GM21528 (cell line): ENCODE data around the gene GPX3.

Source experiments
- ATAC-seq: cut with Tn5 transposase; IDR thresholded peaks from one replicate; pipeline ENCODE4 v1.9.1; 2021; ENCODE audit warnings: mild to moderate bottlenecking, moderate library complexity; ENCODE audit not compliant: unreplicated experiment, low FRiP score

GPX3 gene

DNA sequence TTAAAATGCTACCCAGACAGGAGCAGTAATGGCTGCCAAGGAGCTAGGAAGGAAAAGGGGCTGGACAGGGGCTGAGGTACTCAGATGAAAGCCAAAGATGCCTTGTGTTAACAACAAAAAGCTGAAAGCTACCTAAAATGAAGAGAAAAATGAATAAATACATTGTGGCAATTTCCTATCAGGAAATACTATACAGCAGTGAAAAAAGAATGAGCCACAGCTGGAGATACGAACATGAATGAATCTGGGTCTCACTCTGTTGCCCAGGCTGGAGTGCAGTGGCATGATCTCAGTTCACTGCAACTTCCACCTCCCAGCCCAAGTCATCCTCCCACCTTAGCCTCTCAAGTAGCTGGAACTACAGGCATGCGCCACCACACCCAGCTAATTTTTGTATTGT, 54.2 kb downstream of the GPX3 start:
- no peak for ATAC-seq

DNA sequence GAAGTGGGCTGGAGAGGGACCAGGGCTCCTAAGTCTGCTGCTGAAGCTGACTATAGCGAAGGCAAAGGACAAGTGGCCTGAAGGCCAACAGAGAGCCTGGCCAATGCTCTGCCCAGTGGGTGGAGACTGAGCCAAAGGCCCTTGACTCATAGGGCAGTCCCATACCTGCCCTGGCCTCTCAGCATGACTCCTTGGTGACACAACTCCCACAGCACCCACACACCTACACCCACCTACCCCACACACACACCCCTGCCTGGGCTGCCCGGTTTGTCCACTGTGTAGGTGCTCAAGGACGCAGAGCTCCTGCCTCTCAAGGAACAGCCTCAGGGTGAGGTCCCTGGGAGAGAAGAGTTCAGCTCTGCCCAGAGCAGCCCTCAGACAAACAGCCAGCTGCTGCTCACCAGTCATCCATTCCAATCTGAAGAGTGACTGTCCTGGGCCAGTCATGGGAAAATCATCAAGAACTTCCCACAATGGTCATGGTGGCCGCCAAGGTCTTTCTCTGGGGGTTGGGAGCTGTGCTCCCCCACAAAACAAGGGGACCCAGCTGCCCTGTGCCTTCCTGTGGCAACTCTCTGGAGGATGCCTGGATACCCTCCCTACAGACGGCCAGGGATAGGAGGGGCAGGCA, 55.4 kb downstream of the GPX3 start:
- no peak for ATAC-seq

DNA sequence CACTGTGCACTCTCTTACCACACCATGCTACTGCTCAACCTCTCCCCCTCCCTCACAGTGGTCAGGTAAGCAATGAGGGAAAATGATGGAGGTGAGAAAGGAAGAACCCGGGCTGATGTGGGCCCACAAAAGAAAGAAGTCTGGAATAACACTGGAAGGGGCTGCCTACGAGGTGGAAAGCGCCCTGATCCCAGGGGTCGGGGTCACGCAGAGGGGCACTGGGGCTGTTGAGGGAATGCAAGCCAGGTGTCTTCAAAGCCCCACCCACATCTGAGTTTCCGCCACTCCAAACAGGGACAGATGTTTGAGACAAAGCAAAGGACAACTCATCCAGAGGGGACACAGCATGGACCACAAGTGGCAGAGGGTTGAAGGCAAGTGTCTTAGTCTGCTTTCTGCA, 56.2 kb downstream of the GPX3 start:
- ATAC-seq: no peak

DNA sequence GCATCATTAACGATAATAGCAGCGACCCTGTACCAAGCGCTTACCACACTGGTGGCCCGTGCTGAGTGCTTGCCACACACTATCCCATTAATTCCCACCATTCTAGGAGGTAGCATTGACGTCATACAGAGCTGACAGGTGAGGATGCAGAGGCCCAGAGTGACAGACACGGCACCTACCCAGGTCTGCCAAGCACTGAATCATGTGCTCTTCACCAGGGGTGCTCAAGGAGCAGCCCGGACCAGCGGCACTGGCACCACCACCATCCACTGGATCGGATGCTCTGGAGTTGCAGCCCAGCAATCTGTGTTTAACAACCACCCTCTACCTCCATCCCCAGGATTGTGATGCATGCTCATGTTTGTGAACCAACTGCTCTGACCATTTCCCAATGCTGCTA, 57.0 kb downstream of the GPX3 start:
- no peak for ATAC-seq

DNA sequence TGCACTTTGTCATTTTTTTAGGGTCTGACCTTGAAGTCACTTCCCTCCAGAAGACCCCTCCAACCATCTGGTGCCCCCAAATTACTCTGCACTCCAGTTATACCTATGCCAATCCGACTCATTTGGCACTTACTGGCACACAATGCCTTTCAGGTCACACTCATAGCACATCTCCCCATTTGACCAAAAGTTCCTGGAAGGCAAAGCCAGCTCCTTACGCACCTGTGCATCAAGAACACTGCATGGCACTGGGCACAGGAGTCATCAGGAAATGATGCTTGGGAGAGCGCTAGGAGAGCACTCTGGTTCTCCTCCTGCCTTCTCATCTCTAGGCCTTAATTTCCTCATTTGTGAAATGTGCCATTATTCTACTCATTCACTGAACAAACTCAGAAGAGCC, 57.6 kb downstream of the GPX3 start:
- no peak for ATAC-seq
